Endothelial cell of umbilical vein (primary cell): Measurements from ENCODE around the gene CNIH4.

Source experiments
- CTCF ChIP-seq, 2 donors: IDR thresholded peaks; 1 replicate in 1 of 2; 2 replicates in 1 of 2; pipeline ENCODE4 v1.5.1; 2011; ENCODE audit warnings: low read length in 2 of 2, mild to moderate bottlenecking in 2 of 2, moderate library complexity in 2 of 2, control low read depth in 1 of 2, inconsistent platforms in 1 of 2, low read depth in 1 of 2; ENCODE audit not compliant: insufficient read depth in 1 of 2; ENCODE audit errors: extremely low read depth in 1 of 2
- GATA2 ChIP-seq: IDR thresholded peaks from 2 replicates; pipeline ENCODE4 v1.7.0; 2011; ENCODE audit warnings: low read depth, mild to moderate bottlenecking, moderate library complexity, mixed read lengths, low read length; ENCODE audit not compliant: insufficient read length, insufficient read depth
- POLR2A ChIP-seq: IDR thresholded peaks from 2 replicates; pipeline ENCODE4 v1.6.1; 2012; ENCODE audit warnings: low read depth, mild to moderate bottlenecking, control low read depth, low read length
- POLR2AphosphoS5 ChIP-seq: IDR thresholded peaks from 2 replicates; pipeline ENCODE4 v1.6.1; 2012; ENCODE audit warnings: low read depth, mild to moderate bottlenecking, control low read depth, low read length, moderate library complexity; ENCODE audit not compliant: insufficient read depth

GRCh38 chr1:224420106-224420505 lies 63.4 kb downstream of the CNIH4 start:
- TF ChIP-seq POLR2A (no peak), CTCF (IDR thresholded peaks at IDR 0.05; ENCODE audit: extremely low read depth in 1 of 2, insufficient read depth in 1 of 2, low read depth in 1 of 2, low read length in 2 of 2) (no peak), POLR2AphosphoS5 (no peak), GATA2 (no peak)
